K562 (cell line): ENCODE results near the gene MAPRE2. TPM values are rescaled to one million over a fixed set of nuclear protein-coding genes. Genes with fewer than 3 reads are reported as not detected.
A peak's percentile ranks its signal among the peaks of the same experiment; 100 is the strongest.

Experiments used
- CEBPG ChIP-seq, 3 experiments: fragments of 200-800 bp in 1 of 3; sonication (Bioruptor generic) in 1 of 3; sonication (generic) in 1 of 3; formaldehyde crosslinking in 1 of 3; IDR thresholded peaks in 2 of 3; conservative IDR thresholded peaks in 1 of 3; 2 replicates each; pipeline versions ENCODE4 v1.6.1 to v1.8.0; 2016 to 2022; ENCODE audit warnings: missing compliant biosample characterization in 2 of 3, missing genetic modification characterization in 2 of 3, mild to moderate bottlenecking in 1 of 3, missing genetic modification reagents in 1 of 3
- CREBBP ChIP-seq: IDR thresholded peaks from one replicate; pipeline ENCODE4 v1.6.1; 2012; ENCODE audit warnings: low read depth, mild to moderate bottlenecking, control low read depth, inconsistent platforms, low read length
- FOXP4 ChIP-seq: sonication (generic); formaldehyde crosslinking; IDR thresholded peaks from 2 replicates; pipeline ENCODE4 v1.8.0; 2022; ENCODE audit warnings: mild to moderate bottlenecking, missing genetic modification reagents, borderline replicate concordance
- GMEB1 ChIP-seq: fragments of 250-450 bp; sonication (Bioruptor Pico); IDR thresholded peaks from 2 replicates; pipeline ENCODE4 v1.4.0; 2020; ENCODE audit warnings: mild to moderate bottlenecking
- HDAC1 ChIP-seq, 2 experiments: fragments of 450-650 bp; IDR thresholded peaks; 2 replicates each; pipeline ENCODE4 v1.6.1; 2016 to 2017; ENCODE audit warnings: inconsistent platforms in 1 of 2, mild to moderate bottlenecking in 1 of 2, moderate library complexity in 1 of 2
- HOXB6 ChIP-seq: fragments of 250-450 bp; sonication (Bioruptor Pico); IDR thresholded peaks from 2 replicates; pipeline ENCODE4 v1.5.1; 2022; ENCODE audit warnings: mild to moderate bottlenecking, borderline replicate concordance
- IRF2 ChIP-seq: sonication (generic); formaldehyde crosslinking; IDR thresholded peaks from 2 replicates; pipeline ENCODE4 v1.8.1; 2022; ENCODE audit warnings: mild to moderate bottlenecking, missing genetic modification reagents
- LARP7 ChIP-seq: fragments of 450-650 bp; IDR thresholded peaks from 2 replicates; pipeline ENCODE4 v1.6.1; 2016
- MED1 ChIP-seq: sonication (generic); formaldehyde crosslinking; IDR thresholded peaks from 2 replicates; pipeline ENCODE4 v1.8.1; 2023; ENCODE audit warnings: missing genetic modification reagents, borderline replicate concordance
- NONO ChIP-seq, 2 experiments: fragments of 200-400 bp in 1 of 2; fragments of 450-650 bp in 1 of 2; formaldehyde crosslinking in 1 of 2; IDR thresholded peaks; 2 replicates each; pipeline ENCODE4 v1.6.1; 2017; ENCODE audit warnings: low read depth in 2 of 2, mild to moderate bottlenecking in 2 of 2, moderate library complexity in 2 of 2, low read length in 1 of 2
- PTBP1 ChIP-seq: fragments of 200-400 bp; formaldehyde crosslinking; IDR thresholded peaks from 2 replicates; pipeline ENCODE4 v1.6.1; 2017; ENCODE audit warnings: low read depth, low read length
- SMARCE1 ChIP-seq: fragments of 450-650 bp; IDR thresholded peaks from 2 replicates; pipeline ENCODE4 v1.7.1; 2016; ENCODE audit warnings: mild to moderate bottlenecking
- SRSF9 ChIP-seq: fragments of 200-400 bp; formaldehyde crosslinking; IDR thresholded peaks from 2 replicates; pipeline ENCODE4 v1.6.1; 2017; ENCODE audit warnings: low read depth, low read length, borderline replicate concordance
- STAT5A ChIP-seq: IDR thresholded peaks from 2 replicates; pipeline ENCODE4 v1.6.1; 2012; ENCODE audit warnings: low read length, inconsistent platforms, borderline replicate concordance
- U2AF1 ChIP-seq: fragments of 200-400 bp; formaldehyde crosslinking; optimal IDR thresholded peaks from 2 replicates; pipeline ENCODE3; 2017; ENCODE audit warnings: mild to moderate bottlenecking, low read depth, low read length, moderate library complexity
- ZBTB8A ChIP-seq: fragments of 450-650 bp; IDR thresholded peaks from 2 replicates; pipeline ENCODE4 v1.6.1; 2018; ENCODE audit warnings: mild to moderate bottlenecking, moderate library complexity; ENCODE audit not compliant: partially characterized antibody
- ZKSCAN1 ChIP-seq: fragments of 150-350 bp; IDR thresholded peaks from 2 replicates; pipeline ENCODE4 v1.6.1; 2016; ENCODE audit warnings: low read depth, low read length
- ZNF696 ChIP-seq: fragments of 250-450 bp; sonication (Bioruptor Pico); conservative IDR thresholded peaks from 2 replicates; pipeline ENCODE4 v1.4.0; 2020; ENCODE audit warnings: mild to moderate bottlenecking, moderate library complexity
- polyA plus RNA-seq, 8 experiments: library from polyadenylated mRNA; depleted of rRNA in 4 of 8; stranded (reverse) in 5 of 8; unstranded in 3 of 8; fragments of >200 nt; fragmentation: Nextera tagmentation in 2 of 8; fragmentation: Illumina TruSeq in 1 of 8; extraction: Ambion mirVana in 2 of 8; extraction: Trizol in 1 of 8; gene quantifications; 2 replicates each; pipeline versions ENCODE4 v1.2.1 to v1.2.3, GENCODE V29; 2011 to 2014; ENCODE audit warnings: inconsistent platforms in 1 of 8, missing spikeins in 1 of 8
- total RNA-seq, 7 experiments: library from RNA; depleted of rRNA in 6 of 7; stranded (reverse); fragments of >200 nt in 6 of 7; fragmentation: Illumina TruSeq in 2 of 7; extraction: Trizol in 2 of 7; gene quantifications; 2 replicates each; pipeline versions ENCODE4 v1.2.1 to v1.2.3, GENCODE V29; 2011 to 2021; ENCODE audit warnings: low replicate concordance in 1 of 7
- TF ChIP-seq, protein P1 (sequence below): fragments of 250-450 bp; sonication (Bioruptor Pico); IDR thresholded peaks from 2 replicates; pipeline ENCODE4 v1.5.1; 2021; ENCODE audit warnings: mild to moderate bottlenecking
- TF ChIP-seq, protein P2 (sequence below), 3 experiments: IDR thresholded peaks in 2 of 3; conservative IDR thresholded peaks in 1 of 3; 2 replicates each; pipeline ENCODE4 v1.5.1; 2011 to 2012; ENCODE audit warnings: low read length in 3 of 3, mild to moderate bottlenecking in 3 of 3, control low read depth in 2 of 3, improper control_type of control experiment in 1 of 3, inconsistent platforms in 1 of 3, low read depth in 1 of 3, mixed read lengths in 1 of 3, moderate library complexity in 1 of 3; ENCODE audit not compliant: insufficient read depth in 2 of 3

Gene MAPRE2
- total and polyA plus RNA-seq, 9 of the 15 experiments (the other 6 are each of a cell fraction or from before 2014, with no cell fraction given): 32.3 to 70.7 (median 40.7) TPM

DNA sequence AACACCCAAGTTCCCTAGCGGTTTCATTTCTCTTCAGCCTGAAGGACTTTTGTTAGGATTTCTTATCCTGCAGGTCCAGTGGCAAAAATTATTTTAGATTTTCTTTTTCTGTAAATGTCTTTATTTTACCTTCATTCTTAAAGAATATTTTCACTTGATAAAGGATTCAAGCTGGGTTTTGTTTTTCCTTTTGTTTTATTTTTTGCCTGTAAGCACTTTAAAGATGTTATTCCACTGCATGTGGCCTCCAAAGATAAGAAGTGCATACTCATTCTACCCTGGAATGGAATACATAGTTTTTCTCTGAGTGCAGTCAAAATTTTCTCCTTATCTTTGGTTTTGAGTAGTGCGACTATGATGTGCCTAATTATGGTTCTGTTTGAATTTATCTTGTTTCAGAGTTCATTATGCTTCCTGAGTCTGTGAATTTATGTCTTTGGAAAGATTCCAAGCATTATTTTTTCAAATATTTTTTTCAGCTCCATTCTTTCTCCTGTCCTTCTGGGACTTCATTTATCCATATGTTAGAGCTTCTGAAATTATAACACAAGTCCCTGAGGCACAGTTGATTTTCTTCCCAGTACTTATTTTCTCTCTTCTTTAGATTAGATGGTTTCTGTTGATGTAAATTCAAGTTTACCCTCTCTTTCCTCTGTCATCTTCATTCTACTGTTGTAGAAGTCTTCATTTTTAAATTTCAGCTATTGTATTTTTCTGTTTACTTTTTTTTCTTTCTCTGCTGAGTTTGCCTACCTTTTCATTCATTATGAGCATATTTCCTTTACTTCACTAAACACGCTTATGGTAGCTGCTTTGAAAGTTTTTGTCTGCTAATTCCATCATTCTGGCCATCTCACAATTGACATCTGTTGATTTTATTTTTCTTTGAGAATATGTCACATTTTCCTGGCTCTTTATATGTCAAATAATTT lies 69.6 kb downstream of the MAPRE2 start (continued):
- no peak for TF ChIP-seq GMEB1 (CRISPR knock-in tag)
- TF ChIP-seq STAT5A: peak; percentile 87
- no peak for TF ChIP-seq ZNF696
- no peak for TF ChIP-seq U2AF1
- no peak for TF ChIP-seq FOXP4 (CRISPR knock-in tag)
- TF ChIP-seq HOXB6 (CRISPR knock-in tag): no peak
- TF ChIP-seq CEBPG (CRISPR knock-in tag; IDR thresholded peaks at IDR 0.05): no peak
- no peak for TF ChIP-seq CEBPG (tag; conservative IDR thresholded peaks at IDR 0.05 in 1 of 2, IDR thresholded peaks at IDR 0.05 in 1 of 2)
- TF ChIP-seq PTBP1: no peak
- TF ChIP-seq LARP7: 0 out of 2 replicates have a peak, but pooled peaks have one; percentile 28
- TF ChIP-seq ZKSCAN1: peak; percentile 61; the same call in 1 of the 2 replicates
- no peak for TF ChIP-seq NONO (IDR thresholded peaks at IDR 0.05; ENCODE audit: low read depth in 2 of 2, low read length in 1 of 2)
- TF ChIP-seq ZBTB8A: no peak
- TF ChIP-seq, protein P1, sequence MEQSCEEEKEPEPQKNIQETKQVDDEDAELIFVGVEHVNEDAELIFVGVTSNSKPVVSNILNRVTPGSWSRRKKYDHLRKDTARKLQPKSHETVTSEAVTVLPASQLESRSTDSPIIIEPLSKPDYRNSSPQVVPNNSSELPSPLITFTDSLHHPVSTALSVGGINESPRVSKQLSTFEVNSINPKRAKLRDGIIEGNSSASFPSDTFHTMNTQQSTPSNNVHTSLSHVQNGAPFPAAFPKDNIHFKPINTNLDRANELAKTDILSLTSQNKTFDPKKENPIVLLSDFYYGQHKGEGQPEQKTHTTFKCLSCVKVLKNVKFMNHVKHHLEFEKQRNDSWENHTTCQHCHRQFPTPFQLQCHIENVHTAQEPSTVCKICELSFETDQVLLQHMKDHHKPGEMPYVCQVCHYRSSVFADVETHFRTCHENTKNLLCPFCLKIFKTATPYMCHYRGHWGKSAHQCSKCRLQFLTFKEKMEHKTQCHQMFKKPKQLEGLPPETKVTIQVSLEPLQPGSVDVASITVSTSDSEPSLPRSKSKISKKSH (CRISPR knock-in tag): no peak
- no peak for TF ChIP-seq CREBBP
- TF ChIP-seq HDAC1 (IDR thresholded peaks at IDR 0.05): peak in 1 of 2 experiments; percentile 68; a peak in 1 of 4 replicates
- peak; percentile 99 for TF ChIP-seq SMARCE1
- TF ChIP-seq IRF2 (CRISPR knock-in tag): no peak
- no peak for TF ChIP-seq SRSF9
- no peak for TF ChIP-seq MED1
- TF ChIP-seq, protein P2, sequence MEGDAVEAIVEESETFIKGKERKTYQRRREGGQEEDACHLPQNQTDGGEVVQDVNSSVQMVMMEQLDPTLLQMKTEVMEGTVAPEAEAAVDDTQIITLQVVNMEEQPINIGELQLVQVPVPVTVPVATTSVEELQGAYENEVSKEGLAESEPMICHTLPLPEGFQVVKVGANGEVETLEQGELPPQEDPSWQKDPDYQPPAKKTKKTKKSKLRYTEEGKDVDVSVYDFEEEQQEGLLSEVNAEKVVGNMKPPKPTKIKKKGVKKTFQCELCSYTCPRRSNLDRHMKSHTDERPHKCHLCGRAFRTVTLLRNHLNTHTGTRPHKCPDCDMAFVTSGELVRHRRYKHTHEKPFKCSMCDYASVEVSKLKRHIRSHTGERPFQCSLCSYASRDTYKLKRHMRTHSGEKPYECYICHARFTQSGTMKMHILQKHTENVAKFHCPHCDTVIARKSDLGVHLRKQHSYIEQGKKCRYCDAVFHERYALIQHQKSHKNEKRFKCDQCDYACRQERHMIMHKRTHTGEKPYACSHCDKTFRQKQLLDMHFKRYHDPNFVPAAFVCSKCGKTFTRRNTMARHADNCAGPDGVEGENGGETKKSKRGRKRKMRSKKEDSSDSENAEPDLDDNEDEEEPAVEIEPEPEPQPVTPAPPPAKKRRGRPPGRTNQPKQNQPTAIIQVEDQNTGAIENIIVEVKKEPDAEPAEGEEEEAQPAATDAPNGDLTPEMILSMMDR (IDR thresholded peaks at IDR 0.05 in 2 of 3, conservative IDR thresholded peaks at IDR 0.05 in 1 of 3; ENCODE audit: insufficient read depth in 2 of 3, low read depth in 1 of 3, low read length in 3 of 3): no peak
